EL (cell line): Measurements from ENCODE around the gene FAM237A.

ENCODE experiments used
- DNase-seq: peaks from one replicate; pipeline ENCODE4 v3.0.0-alpha.2; 2016

Gene FAM237A

GRCh38 chr2:206692971-206693370 lies 50.7 kb downstream of the FAM237A start:
- no peak for DNase-seq

GRCh38 chr2:206693399-206694137 lies 51.3 kb downstream of the FAM237A start:
- DNase-seq: peak; percentile 51

- no peak for DNase-seq
Measured at GRCh38 chr2:206696910-206697309, 54.6 kb downstream of the FAM237A start.

GRCh38 chr2:206698811-206699210 lies 56.5 kb downstream of the FAM237A start:
- no peak for DNase-seq
